Panc1 (cell line): ENCODE results near the gene AMMECR1L. TPM values are rescaled to one million over a fixed set of nuclear protein-coding genes. Genes with fewer than 3 reads are reported as not detected.
"Not testable (repeated sequence)": the region's sequence is repeated elsewhere in the genome, so short reads cannot be mapped to it uniquely, and the experiment has no call there.

Experiments used
- ATAC-seq: fragments of 200-7000 bp; cut with Tn5 transposase; 2 replicates; pipeline ENCODE4 v1.9.1; 2020; ENCODE audit warnings: mild to moderate bottlenecking, moderate library complexity
- BruUV-seq: library from RNA; stranded (reverse); fragments of 400-500 nt; replicated peaks from 2 replicates; lab custom pipeline; 2021; lab: Mats Ljungman, UMichigan
- CTCF ChIA-PET: fragments of 300-600 bp; sonication (Branson Sonifier 250); formaldehyde crosslinking; loops from one replicate; lab custom pipeline; 2022; ENCODE audit warnings: antibody characterized with exemption; lab: Charles Lee
- POLR2A ChIA-PET: fragments of 300-600 bp; sonication (Branson Sonifier 250); formaldehyde crosslinking; loops from one replicate; lab custom pipeline; 2022; ENCODE audit warnings: antibody characterized with exemption; lab: Charles Lee
- DNase-seq: peaks from one replicate; pipeline ENCODE4 v3.0.0-alpha.2; 2010; ENCODE audit warnings: low read depth, low spot score
- H3K27ac ChIP-seq: 2 replicates; pipeline ENCODE4 v1.5.1; 2011; ENCODE audit warnings: mild to moderate bottlenecking, low read length, inconsistent platforms
- H3K27me3 ChIP-seq: fragments of 200-500 bp; sonication (Bioruptor generic); 2 replicates; pipeline ENCODE4 v1.6.0; 2014; ENCODE audit warnings: low read length, inconsistent platforms; ENCODE audit not compliant: control insufficient read depth, insufficient read depth
- H3K36me3 ChIP-seq: fragments of 200-500 bp; sonication (Bioruptor generic); 2 replicates; pipeline ENCODE4 v1.5.1; 2014; ENCODE audit warnings: inconsistent platforms, mild to moderate bottlenecking, low read length, moderate library complexity; ENCODE audit not compliant: control insufficient read depth, insufficient read depth
- H3K4me1 ChIP-seq: 2 replicates; pipeline ENCODE4 v1.5.1; 2011; ENCODE audit warnings: inconsistent platforms, mild to moderate bottlenecking, low read length, moderate library complexity; ENCODE audit not compliant: control insufficient read depth, insufficient read depth
- H3K4me3 ChIP-seq, 2 experiments: 2 replicates each; pipeline ENCODE4 v1.5.1; 2011 to 2012; ENCODE audit warnings: low read depth in 2 of 2, low read length in 2 of 2, mild to moderate bottlenecking in 2 of 2, inconsistent platforms in 1 of 2, moderate library complexity in 1 of 2
- H3K9me3 ChIP-seq: fragments of 200-500 bp; sonication (Bioruptor generic); 2 replicates; pipeline ENCODE4 v1.5.1; 2014; ENCODE audit warnings: low read depth, mild to moderate bottlenecking, inconsistent platforms, low read length, moderate library complexity; ENCODE audit not compliant: control insufficient read depth, insufficient read depth
- POLR2AphosphoS5 ChIP-seq: IDR thresholded peaks from 2 replicates; pipeline ENCODE4 v1.6.1; 2012; ENCODE audit warnings: mild to moderate bottlenecking, low read depth, low read length, moderate library complexity
- SIN3A ChIP-seq: IDR thresholded peaks from 2 replicates; pipeline ENCODE4 v1.6.1; 2012; ENCODE audit warnings: low read depth, mild to moderate bottlenecking, low read length, moderate library complexity, borderline replicate concordance; ENCODE audit not compliant: insufficient read depth
- TCF7L2 ChIP-seq: IDR thresholded peaks from 2 replicates; pipeline ENCODE4 v1.6.1; 2011; ENCODE audit warnings: mild to moderate bottlenecking, low read depth, low read length, inconsistent platforms
- in situ Hi-C: cut with HindIII; loops from 2 replicates; pipeline ENCODE4 v1.10.0; 2016; ENCODE audit warnings: low sequenced_read_pairs, low pct_unique_long_range_greater_than_20kb
- intact Hi-C: fragments of 100-400 bp; cut with micrococcal nuclease; formaldehyde crosslinking; loops from one replicate; pipeline ENCODE4 v1.10.0; 2022; ENCODE audit not compliant: unreplicated experiment
- total RNA-seq: library from RNA; stranded (reverse); gene quantifications from one replicate; pipeline ENCODE4 v1.2.1, GENCODE V29; 2021; ENCODE audit not compliant: unreplicated experiment
- TF ChIP-seq, protein P1 (sequence below), 2 experiments: IDR thresholded peaks; 2 replicates each; pipeline ENCODE4 v1.6.1; 2011 to 2012; ENCODE audit warnings: low read depth in 2 of 2, control low read depth in 1 of 2, low read length in 1 of 2, mild to moderate bottlenecking in 1 of 2, moderate library complexity in 1 of 2; ENCODE audit not compliant: insufficient read depth in 1 of 2
- TF ChIP-seq, protein P2 (sequence below): fragments of 450-650 bp; IDR thresholded peaks from 2 replicates; pipeline ENCODE4 v1.5.1; 2017; ENCODE audit warnings: mild to moderate bottlenecking

AMMECR1L gene
- total RNA-seq, 1 experiment from 2014 or later, result 26.5 TPM

DNA sequence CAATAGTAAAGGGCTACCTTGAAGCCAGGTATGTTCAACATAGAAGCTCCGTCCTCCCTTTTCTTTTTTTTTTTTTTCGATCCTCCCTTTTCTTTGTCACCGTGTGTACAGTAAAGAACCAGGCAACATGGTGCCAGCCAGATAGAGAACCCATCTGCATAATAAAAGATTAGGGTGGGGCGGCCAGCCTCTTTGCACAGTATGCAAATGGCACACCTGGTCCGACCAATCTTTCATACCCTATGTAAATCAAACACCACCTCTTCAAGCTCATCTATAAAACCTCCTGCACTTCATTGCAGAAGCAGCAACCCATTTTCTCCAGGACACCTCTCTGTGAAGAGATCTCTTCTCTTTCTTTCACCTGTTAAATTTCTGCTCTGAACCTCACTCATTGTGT lies 67.5 kb downstream of the AMMECR1L start:
- no peaks in the 10 kb centered on the region for H3K36me3 ChIP-seq
- no peak for TF ChIP-seq TCF7L2
- no peak for TF ChIP-seq POLR2AphosphoS5
- TF ChIP-seq, protein P1, sequence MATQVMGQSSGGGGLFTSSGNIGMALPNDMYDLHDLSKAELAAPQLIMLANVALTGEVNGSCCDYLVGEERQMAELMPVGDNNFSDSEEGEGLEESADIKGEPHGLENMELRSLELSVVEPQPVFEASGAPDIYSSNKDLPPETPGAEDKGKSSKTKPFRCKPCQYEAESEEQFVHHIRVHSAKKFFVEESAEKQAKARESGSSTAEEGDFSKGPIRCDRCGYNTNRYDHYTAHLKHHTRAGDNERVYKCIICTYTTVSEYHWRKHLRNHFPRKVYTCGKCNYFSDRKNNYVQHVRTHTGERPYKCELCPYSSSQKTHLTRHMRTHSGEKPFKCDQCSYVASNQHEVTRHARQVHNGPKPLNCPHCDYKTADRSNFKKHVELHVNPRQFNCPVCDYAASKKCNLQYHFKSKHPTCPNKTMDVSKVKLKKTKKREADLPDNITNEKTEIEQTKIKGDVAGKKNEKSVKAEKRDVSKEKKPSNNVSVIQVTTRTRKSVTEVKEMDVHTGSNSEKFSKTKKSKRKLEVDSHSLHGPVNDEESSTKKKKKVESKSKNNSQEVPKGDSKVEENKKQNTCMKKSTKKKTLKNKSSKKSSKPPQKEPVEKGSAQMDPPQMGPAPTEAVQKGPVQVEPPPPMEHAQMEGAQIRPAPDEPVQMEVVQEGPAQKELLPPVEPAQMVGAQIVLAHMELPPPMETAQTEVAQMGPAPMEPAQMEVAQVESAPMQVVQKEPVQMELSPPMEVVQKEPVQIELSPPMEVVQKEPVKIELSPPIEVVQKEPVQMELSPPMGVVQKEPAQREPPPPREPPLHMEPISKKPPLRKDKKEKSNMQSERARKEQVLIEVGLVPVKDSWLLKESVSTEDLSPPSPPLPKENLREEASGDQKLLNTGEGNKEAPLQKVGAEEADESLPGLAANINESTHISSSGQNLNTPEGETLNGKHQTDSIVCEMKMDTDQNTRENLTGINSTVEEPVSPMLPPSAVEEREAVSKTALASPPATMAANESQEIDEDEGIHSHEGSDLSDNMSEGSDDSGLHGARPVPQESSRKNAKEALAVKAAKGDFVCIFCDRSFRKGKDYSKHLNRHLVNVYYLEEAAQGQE (IDR thresholded peaks at IDR 0.05; ENCODE audit: insufficient read depth in 1 of 2, low read depth in 2 of 2, low read length in 1 of 2), result no peak
- TF ChIP-seq, protein P2, sequence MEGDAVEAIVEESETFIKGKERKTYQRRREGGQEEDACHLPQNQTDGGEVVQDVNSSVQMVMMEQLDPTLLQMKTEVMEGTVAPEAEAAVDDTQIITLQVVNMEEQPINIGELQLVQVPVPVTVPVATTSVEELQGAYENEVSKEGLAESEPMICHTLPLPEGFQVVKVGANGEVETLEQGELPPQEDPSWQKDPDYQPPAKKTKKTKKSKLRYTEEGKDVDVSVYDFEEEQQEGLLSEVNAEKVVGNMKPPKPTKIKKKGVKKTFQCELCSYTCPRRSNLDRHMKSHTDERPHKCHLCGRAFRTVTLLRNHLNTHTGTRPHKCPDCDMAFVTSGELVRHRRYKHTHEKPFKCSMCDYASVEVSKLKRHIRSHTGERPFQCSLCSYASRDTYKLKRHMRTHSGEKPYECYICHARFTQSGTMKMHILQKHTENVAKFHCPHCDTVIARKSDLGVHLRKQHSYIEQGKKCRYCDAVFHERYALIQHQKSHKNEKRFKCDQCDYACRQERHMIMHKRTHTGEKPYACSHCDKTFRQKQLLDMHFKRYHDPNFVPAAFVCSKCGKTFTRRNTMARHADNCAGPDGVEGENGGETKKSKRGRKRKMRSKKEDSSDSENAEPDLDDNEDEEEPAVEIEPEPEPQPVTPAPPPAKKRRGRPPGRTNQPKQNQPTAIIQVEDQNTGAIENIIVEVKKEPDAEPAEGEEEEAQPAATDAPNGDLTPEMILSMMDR, result no peak
- TF ChIP-seq SIN3A, result no peak
- in situ Hi-C loops, result no loop called here
- peaks cover 6% of the 10 kb centered on the region; the same call in 1 of the 2 replicates for H3K9me3 ChIP-seq
- ChIA-PET POLR2A (no interaction called here), CTCF (no interaction called here)
- intact Hi-C loops, result no loop called here
- no peaks in the 10 kb centered on the region; the same call in 1 of the 2 replicates for H3K27me3 ChIP-seq
- H3K4me1 ChIP-seq, result no peaks in the 10 kb centered on the region
- BruUV-seq, result no TSS peak
- H3K4me3 ChIP-seq, result no peak overlapping the region
- DNase-seq (no peak), ATAC-seq (no peak)
- H3K27ac ChIP-seq, result no peak overlapping the region

DNA sequence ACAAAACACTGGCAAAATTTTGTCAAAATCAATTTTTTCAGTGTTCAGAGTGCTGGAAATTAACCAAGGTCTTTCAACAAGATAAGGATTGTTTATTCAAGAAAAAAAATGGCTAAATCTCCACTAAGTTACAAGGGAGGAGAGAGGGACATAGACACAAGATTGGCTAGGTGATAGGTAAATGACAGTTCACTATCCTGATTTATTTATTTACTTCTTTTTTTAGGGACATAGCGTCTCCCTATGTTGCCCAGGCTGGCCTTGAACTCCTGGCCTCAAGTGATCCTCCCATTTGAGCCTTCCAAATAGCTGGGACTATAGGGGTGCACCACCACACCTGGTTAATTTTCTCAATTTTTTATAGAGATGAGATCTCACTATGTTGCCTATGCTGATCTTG lies 71.1 kb downstream of the AMMECR1L start:
- TF ChIP-seq, protein P2, result no peak
- TF ChIP-seq, protein P1 (IDR thresholded peaks at IDR 0.05; ENCODE audit: insufficient read depth in 1 of 2, low read depth in 2 of 2, low read length in 1 of 2), result no peak
- TF ChIP-seq SIN3A, result no peak
- no peak for TF ChIP-seq TCF7L2
- TF ChIP-seq POLR2AphosphoS5, result no peak
- Histone ChIP-seq H3K27ac (no peak overlapping the region), H3K36me3 (no peaks in the 10 kb centered on the region; the same call in 1 of the 2 replicates), H3K4me3 (no peak overlapping the region), H3K4me1 (peaks cover 5% of the 10 kb centered on the region; the same call in 1 of the 2 replicates), H3K9me3 (no peaks in the 10 kb centered on the region), H3K27me3 (no peaks in the 10 kb centered on the region; the same call in 1 of the 2 replicates)
- BruUV-seq, result no TSS peak
- ATAC-seq (no peak), DNase-seq (no peak)
- ChIA-PET POLR2A (no interaction called here), CTCF (no interaction called here)
- in situ Hi-C loops, result no loop called here
- intact Hi-C loops, result no loop called here

DNA sequence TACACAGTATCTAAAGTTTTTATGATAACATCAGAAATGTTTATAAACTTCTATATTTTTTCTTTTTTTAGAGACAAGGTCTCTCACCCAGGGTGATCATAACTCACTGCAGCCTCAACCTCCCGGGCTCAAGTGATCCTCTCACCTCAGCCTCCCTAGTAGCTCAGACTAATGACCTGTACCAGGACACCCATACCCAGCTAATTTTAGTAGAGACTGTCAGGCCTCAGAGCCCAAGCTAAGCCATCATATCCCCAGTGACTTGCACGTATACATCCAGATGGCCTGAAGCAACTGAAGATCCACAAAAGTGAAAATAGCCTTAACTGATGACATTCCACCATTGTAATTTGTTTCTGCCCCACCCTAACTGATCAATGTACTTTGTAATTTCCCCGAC lies 73.3 kb downstream of the AMMECR1L start:
- intact Hi-C loops, BruUV-seq, H3K36me3 ChIP-seq, H3K27me3 ChIP-seq, ATAC-seq, H3K4me3 ChIP-seq, H3K4me1 ChIP-seq, POLR2A ChIA-PET, CTCF ChIA-PET, in situ Hi-C loops, DNase-seq, H3K9me3 ChIP-seq: not testable (repeated sequence)
- 0 out of 2 replicates have a peak overlapping the region, but pooled peaks have one; percentile 98 for H3K27ac ChIP-seq
